ENCODE data around the gene GRWD1.

DNA sequence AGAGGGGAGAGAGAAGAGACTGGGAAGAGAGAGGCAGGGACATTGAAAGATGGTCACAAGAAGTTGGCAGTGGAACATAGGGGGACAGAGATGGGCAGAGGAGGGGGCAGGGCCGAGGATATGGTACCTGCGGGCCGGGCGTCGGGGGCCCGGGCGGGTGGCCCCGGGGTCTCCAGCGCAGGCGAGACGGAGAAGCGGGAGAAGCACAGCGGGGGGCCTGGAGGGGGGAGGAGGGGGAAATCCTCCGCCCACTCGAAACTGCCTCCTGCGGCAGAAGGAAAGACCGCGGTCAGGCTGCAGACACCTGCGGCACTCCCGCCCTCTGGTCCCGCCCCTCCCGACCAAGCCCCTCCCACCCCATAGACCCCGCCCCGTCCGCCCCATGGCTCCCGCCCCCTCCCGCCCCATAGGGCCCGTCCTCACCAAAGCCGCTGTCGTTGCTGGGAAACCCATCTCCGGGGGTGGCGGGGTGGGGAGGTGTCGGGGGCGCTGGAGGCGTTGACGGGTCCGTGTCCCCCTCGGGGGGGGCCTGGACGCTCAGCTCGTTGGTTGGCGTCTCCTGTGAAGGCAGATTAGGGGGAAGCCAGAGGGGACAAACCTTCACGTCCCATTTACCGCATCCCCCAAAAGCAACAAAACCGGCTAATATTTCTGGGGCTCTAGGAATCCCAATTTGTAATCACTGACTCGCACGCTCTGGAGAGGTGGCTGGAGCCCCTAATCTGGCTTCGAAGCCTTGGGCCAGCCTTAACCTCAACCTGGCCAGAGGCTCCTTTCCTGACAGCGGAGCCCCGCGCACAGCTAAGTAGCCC is 45.4 kb downstream of the GRWD1 start:
- TF ChIP-seq, protein P1, sequence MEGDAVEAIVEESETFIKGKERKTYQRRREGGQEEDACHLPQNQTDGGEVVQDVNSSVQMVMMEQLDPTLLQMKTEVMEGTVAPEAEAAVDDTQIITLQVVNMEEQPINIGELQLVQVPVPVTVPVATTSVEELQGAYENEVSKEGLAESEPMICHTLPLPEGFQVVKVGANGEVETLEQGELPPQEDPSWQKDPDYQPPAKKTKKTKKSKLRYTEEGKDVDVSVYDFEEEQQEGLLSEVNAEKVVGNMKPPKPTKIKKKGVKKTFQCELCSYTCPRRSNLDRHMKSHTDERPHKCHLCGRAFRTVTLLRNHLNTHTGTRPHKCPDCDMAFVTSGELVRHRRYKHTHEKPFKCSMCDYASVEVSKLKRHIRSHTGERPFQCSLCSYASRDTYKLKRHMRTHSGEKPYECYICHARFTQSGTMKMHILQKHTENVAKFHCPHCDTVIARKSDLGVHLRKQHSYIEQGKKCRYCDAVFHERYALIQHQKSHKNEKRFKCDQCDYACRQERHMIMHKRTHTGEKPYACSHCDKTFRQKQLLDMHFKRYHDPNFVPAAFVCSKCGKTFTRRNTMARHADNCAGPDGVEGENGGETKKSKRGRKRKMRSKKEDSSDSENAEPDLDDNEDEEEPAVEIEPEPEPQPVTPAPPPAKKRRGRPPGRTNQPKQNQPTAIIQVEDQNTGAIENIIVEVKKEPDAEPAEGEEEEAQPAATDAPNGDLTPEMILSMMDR (IDR thresholded peaks at IDR 0.05): no peak
- TF ChIP-seq POLR2AphosphoS5 (IDR thresholded peaks at IDR 0.05): no peak
